Renal cortex interstitium (tissue), 11 donors: ENCODE results near the gene TRABD2B. TPM values are rescaled to one million over a fixed set of nuclear protein-coding genes. Genes with fewer than 3 reads are reported as not detected.
"Not testable (repeated sequence)": the region's sequence is repeated elsewhere in the genome, so short reads cannot be mapped to it uniquely, and the experiment has no call there.

Experiments used
- DNase-seq, 11 donors: peaks; one replicate each; pipeline ENCODE4 v3.0.0-alpha.2; 2013; ENCODE audit warnings: low read depth in 9 of 11, low spot score in 4 of 11; ENCODE audit errors: extremely low read depth in 1 of 11
- polyA plus RNA-seq, 3 donors: library from polyadenylated mRNA; unstranded; fragments of 120-200 nt; gene quantifications; one replicate each; pipeline ENCODE4 v1.2.1, GENCODE V29; 2013; ENCODE audit not compliant: insufficient read length in 3 of 3

TRABD2B gene
- polyA plus RNA-seq, 3 donors, result 18.7 to 28.0 (median 27.9) TPM

DNA sequence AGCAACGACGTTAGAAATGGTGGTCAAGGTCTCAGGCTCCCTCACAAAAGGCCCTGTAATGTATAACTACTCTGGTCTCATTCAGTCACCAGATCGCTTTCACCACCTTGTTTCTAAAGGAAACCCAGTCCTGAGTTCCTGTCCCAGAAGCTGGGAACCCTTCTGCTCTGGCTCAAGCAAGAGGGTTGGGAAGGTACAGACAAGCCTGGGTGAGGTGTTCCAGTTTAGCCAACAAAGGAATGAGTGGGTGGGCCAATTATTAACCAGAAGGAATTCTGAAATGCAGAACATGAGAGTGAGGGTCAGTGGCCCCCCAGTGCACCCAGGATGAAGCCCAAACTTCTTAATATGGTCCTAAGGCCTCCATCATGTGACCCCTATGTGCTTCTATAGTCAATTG lies 17.5 kb downstream of the TRABD2B start:
- DNase-seq, result no peak

DNA sequence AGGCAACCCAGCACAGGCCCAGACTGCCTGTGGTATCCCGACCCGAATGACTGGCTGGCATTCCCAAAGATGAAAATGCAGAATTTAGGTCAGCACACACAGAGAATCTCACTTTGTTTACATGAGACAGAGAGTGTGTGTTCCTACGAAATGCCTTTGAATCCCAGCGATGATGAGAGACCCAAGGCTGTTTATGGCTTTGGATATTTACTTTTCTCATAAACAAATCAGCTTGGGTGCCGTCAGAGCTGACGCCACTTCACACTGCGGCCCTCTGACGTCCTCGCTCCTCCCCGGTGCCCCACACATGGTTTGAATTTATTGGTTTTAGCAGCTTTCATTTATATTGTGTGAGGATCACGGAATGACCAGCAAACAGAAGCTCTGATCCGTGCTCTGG lies 18.7 kb downstream of the TRABD2B start:
- no peak for DNase-seq

DNA sequence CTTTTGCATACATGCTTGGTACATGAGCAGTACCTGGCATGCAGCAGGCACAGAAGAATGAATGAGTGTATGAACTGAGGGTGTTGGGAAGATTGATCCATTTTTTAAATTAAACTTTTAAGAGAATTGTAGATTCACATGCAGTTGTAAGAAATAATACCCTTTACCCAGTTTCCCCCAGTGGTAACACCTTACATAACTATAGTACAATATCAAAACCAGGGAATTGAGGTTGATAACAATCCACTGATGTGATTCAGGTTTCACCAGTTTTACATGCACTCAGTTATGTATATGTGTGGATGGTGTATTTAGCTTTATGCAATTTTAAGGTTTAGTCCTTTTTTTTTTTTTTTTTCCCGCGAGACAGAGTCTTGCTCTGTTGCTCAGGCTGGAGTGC lies 20.5 kb downstream of the TRABD2B start:
- DNase-seq, result no peak

DNA sequence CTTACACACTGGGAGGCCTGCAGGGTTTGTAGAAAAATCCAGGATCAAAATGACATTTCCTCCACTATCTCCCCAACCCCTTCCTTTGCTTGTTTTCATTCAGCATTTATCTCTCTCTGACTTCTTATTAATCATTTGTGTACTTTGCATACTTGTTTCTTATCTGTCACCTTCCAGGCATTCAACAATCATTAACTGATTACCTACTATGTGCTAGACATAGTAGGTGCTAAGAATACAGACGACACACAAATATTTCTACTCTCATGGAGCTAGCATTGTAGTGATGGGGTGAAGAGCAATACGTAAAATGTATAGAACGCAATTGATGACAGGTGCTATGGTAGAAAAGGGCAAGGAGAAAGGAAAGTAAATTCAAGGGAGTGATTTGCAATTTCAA lies 20.9 kb downstream of the TRABD2B start:
- DNase-seq, result no peak

DNA sequence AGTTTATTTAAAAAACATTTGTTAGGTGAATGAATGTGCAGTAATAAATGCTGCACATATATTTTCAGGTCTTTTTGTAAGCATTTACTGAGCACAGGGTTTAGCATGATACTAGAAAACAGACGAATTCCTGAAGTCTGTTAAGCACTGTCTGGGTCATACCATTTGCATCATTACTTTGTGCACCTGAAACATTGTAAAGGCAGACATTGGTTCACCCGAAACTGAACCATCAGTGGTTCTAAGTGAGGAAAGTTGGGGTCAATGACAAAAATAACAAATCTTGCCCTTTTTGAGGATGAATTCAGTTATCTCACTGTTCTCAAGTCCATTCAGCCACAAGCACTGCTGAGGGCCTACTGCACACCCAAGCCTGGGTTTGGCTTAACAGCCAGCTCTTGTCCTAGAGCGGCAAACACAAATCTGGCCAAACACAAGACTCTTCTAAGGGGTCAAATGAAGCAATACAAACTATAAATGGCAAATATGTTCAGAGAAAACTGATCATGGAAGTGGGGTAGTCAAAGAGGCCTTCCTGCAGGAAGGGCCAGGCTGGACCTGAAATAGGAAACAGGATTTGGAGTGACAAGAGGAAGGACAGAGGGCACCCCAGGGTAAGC lies 21.8 kb downstream of the TRABD2B start:
- no peak for DNase-seq

DNA sequence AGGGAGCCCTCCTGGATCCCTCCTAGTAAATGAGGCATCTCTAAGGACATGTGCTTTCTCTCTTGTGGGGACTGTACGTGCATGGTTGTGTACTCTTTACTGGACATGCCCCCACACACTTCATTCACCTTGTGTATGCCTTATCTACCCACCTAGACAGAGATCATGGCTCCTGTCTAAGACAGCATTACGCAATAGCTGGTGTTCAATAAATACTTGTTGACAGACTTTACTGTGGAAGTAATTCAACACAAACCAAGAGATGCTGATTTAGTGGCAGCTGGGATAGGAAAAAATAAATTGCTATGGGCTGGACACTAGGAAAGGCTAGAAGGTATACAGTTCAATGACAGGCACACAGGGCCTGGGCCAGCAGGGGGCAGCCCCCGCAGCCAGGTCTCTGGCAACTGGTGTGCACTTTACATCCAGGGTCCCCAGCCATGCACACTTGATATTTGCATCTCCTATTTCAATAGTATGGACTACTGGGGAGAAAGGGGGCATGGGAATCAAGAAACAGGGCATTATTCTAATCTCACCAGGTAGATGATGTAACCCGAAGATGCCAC lies 24.2 kb downstream of the TRABD2B start:
- no peak for DNase-seq

DNA sequence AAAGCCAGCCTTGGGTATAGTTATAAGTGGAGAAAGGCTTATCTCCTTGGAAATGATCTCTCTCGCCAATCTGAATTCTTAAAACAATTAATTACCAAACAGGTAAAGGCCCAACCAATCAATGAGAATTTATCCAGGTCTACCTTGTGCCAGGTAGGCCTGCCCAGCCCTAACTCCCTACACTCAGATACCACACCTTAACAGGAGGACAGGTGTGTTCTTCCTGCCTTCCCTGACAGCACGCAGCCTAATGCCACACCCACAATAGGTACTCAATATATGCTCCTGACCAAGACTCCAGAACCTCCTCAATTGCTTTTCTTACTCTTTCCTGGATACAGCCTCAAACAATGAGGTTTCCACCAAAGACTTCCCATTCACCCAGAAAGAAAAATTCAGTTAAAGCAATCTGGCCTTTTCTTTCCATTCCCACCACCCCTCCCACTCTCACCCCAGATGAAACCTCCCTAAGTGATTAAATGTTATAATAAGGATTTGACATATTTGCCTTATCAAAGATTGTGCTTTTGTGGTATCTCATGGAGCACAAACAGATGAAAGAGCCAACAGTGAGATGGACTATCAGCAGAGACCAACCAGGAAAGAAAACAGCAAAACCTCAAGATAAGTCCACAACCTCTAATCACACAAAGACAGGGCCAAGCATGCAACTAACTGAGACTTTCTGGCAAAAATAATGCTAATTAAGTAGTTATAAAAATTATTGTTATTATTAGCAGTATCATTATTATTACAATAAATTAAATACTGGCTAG lies 25.6 kb downstream of the TRABD2B start:
- no peak for DNase-seq

DNA sequence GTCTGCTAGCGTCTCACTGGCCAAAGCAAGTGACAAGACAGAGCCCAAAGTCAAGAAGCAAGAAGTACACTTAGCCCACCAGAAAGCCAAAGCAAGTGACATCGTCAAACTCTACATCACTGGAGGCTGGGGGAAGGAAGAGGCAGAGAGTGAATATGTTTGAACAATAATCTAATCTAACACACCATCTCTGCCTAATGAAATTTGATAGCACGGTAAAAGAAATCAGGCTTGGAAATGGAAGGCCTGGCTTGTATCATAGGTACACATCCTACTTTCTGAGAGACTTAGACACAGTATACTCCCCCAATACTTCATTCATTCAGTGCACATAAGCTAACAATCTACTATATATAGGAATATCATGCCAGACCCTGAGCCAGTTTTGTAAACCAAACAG lies 26.3 kb downstream of the TRABD2B start:
- no peak for DNase-seq

DNA sequence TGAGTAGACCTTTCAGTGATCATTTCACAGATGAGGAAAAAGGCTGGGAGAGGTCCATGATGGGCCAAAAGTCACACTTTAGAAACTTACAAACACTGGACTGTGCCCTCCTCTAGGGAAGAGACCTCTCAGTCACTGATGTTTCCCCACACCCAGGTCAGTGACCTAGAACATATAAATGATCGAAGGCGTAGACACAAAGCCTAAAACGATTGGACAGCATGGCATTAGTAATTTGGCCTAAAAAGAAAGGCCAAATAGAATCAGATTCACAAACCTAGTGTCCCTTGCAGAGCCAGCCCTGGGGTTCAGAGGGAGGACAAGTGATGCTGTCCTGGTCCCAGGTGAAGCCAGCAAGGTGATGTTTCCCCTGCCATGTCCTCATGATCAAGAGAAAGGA lies 27.7 kb downstream of the TRABD2B start:
- DNase-seq, result no peak

DNA sequence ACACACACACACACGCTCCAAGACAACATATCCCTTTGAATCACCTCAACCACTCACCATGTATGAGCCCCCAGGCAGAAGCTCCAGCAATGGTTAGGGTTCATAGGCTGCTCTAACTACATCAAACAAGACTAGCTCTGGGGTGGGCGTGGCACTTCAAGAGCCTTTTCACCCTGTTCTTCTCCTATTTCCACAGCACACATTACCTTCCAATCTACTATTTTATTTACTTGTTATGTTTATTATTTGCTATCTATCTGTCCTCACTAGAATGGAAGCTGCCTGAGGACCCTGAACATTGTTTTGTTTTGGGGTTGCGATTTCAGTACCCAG lies 28.7 kb downstream of the TRABD2B start:
- no peak for DNase-seq

DNA sequence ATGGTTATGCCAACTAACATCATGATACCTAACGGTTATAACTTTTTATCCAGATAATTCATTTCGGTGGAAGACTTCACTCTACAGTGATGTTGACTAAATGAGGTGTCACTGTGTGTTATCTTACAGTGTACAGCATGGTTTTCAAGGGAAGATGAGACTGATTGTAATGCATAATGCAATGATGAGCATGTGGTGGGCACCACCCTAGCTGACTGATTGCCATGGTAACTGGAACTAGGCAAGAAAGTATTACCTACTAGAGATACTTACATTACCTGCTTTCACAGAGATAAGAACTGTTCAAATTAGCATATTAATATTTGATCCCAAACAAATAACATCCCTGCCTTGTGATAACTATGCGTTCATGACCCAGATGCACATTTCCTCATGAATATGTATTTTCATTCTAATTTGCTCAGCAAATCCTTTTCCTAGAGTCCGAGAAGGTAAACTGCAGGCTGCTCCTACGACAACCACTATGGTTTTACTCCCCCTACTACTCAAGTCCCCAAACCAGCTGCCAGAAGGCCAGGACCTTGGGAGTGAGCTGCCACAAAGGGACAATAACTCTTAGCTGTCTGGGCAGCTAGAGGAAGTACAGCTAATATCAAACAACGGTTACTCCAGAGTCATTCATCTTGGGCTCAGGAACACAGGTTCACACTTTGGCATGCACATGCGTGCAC lies 29.2 kb downstream of the TRABD2B start:
- peak in 1 of 11 donors; percentile 30 for DNase-seq

DNA sequence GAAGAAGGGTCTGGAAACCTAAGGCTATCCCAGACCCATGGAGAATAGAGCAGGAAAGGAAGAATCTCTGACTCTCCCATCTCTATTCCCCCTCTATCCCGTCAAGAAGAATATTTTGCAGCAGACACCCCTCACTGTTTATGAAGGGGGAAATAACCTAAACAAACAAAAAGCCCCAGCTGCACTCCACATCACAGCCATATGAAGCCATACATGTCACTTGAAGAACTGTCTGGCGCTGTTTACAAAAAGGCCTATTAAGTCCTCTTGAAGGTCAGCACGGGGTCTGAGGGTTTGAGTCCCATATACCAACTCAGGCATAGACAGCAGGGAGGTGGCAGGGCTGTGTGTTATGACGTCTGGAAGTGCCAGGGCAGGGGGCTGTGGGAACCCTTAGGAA lies 31.4 kb downstream of the TRABD2B start:
- DNase-seq, result no peak

DNA sequence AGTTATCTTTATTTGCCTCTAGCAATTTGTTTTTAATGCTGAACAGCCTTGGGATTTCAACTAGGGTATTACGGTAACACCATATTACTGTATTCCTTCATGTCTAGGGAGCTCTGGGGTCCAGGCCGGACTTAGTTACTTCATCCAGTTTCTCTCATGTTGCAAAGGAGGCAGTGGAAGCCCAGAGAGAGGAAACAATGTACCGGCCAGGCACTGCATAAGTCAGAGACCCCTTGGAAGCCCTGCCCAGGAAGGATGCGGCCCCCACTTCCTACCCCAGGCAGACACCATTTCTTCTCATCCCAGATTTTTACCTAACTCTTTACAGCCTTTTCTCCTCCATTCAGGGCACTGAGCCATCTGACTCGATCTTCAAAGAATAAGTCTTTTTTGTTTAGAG lies 32.5 kb downstream of the TRABD2B start:
- DNase-seq, result no peak

DNA sequence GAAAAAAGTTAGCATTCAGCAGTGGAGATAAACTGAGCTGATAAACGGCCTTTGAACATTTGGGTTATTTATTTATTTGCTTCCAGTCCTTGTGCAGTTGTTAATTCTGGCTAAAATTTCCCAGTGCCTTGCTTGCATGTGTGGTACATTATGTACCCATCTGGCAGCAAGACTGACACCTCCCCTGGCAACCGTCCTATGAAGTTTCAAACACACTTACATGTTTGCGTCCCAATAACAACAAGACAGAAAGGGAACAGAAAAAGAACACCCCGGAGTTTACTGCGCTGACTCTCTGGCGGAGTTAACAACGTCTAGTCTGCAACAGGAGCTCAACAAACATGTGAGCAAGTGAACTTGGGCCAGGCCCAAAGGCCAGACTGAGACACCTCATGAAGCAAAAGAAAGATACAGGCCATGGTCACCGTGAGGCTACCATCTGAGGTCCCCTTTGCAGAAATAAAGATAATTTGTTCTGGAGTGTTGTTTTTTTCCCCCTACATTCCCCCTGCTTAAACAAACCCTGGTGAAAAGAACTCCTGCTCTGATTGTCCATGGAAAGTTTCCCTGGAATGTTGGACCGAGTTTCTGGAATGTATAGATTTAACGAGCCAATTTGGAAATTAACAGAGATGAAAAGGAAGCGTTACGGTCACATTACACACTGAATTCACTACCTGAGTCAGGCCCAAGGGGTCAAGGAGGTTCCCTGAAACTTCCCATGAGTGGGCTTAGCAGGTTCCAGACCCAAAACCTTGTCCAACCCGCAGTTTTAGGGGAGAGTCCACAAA lies 33.4 kb downstream of the TRABD2B start:
- peak in 1 of 11 donors; percentile 45 for DNase-seq

DNA sequence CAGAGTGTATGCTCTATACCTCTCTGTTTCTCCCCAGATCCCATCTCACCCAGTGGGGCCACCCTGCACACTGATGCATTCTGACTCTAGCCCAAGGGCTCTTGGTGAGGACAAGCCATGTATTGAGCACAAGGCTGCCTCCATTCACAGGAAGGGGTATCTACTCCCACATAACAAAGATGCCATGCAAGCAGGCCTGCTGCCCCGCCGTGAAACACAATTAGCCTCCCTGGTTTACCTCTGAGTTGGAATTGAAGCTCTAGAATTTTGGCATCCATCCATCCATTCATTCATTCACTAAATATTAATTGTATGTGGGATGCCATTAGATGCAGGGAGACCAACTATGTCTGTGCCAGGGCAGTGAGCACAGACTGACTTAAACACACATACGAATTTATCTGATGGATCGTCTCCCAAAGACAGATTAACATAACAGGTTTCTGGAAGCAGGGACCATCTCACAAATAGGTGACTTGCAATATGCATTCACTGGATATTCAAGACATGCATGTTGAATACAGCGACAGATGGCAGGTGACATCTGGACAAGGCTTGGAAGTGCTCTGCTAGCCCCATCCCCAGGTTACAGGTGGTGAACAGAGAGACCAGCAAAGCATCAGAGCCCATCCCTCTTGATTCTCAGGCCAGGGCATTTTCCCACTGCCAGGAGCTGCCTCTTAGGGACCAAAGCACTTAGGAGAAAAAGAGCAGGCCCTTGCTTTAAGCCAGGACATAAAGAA lies 34.3 kb downstream of the TRABD2B start:
- no peak for DNase-seq

DNA sequence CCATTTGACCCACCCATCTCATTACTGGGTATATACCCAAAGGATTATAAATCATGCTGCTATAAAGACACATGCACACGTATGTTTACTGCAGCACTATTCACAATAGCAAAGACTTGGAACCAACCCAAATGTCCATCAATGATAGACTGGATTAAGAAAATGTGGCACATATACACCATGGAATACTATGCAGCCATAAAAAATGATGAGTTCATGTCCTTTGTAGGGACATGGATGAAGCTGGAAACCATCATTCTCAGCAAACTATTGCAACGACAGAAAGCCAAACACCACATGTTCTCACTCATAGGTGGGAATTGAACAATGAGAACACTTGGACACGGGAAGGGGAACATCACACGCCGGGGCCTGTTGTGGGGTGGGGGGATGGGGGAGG lies 35.4 kb downstream of the TRABD2B start:
- not testable (repeated sequence) for DNase-seq

DNA sequence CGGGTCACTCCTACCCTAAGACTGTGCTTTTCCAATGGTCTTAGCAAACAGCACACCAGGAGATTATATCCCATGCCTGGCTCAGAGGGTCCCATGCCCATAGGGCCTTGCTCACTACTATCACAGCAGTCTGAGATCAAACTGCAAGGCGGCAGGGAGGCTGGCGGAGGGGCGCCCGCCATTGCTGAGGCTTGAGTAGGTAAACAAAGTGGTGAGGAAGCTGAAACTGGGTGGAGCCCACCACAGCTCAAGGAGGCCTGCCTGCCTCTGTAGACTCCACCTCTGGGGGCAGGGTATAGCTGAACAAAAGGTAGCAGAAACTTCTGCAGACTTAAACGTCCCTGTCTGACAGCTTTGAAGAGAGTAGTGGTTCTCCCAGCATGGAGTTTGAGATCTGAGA lies 40.7 kb downstream of the TRABD2B start:
- not testable (repeated sequence) for DNase-seq

DNA sequence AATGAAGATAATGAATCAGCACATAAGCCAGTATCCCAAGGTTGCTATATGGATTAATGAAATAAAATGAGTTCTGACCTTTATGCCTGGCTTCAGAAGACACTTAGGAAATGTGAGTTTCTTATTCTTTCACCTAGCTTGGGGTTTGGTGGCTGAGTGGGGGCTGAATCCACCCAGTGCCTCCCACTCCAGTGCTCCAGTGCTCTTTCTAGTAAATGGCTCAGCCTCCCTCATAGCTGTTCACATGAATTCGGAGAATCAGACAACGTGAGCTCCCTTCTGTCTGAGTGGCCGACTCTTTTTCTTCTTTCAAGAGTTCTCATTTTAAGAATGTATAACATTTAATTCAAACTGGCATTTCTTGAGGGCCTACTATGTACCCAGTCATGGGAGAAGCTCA lies 43.5 kb downstream of the TRABD2B start:
- no peak for DNase-seq
